Activated CD8-positive, alpha-beta memory T cell treated with anti-CD3 and anti-CD28 coated beads, Interleukin-2, amount 10 ng/mL, durations not matched to agents 7 days and 5 days (primary cell): ENCODE measurements around the gene CNKSR3. TPM values are rescaled to one million over a fixed set of nuclear protein-coding genes. Genes with fewer than 3 reads are reported as not detected.

Experiments
- ATAC-seq: fragments of 150-1000 bp; cut with Tn5 transposase; one replicate; pipeline ENCODE4 v1.10.0; 2021; ENCODE audit warnings: moderate library complexity
- CTCF ChIA-PET: fragments of 350-600 bp; sonication (Branson Sonifier 250); formaldehyde crosslinking; loops from one replicate; lab custom pipeline; 2021; ENCODE audit warnings: antibody characterized with exemption; lab: Charles Lee
- DNase-seq: peaks from one replicate; pipeline ENCODE4 v3.0.0-alpha.2; 2020
- H3K27ac Mint-ChIP-seq: one replicate; pipeline ENCODE4 v1.8.0; 2021; ENCODE audit warnings: mild to moderate bottlenecking, mixed read lengths
- H3K27me3 Mint-ChIP-seq: one replicate; pipeline ENCODE4 v1.8.0; 2021; ENCODE audit warnings: mixed read lengths
- H3K36me3 Mint-ChIP-seq: one replicate; pipeline ENCODE4 v1.8.0; 2021; ENCODE audit warnings: mild to moderate bottlenecking, mixed read lengths
- H3K4me1 Mint-ChIP-seq: one replicate; pipeline ENCODE4 v1.8.0; 2021; ENCODE audit warnings: mixed read lengths
- H3K4me3 Mint-ChIP-seq: one replicate; pipeline ENCODE4 v1.8.0; 2021; ENCODE audit warnings: mild to moderate bottlenecking, moderate library complexity, mixed read lengths
- H3K9me3 Mint-ChIP-seq: one replicate; pipeline ENCODE4 v1.8.0; 2022; ENCODE audit warnings: low read depth, mixed read lengths
- total RNA-seq, 2 experiments: library from RNA; stranded (reverse); gene quantifications; one replicate each; pipeline ENCODE4 v1.2.3, GENCODE V29; 2021

The CNKSR3 gene
- total RNA-seq, 2 experiments from 2014 or later: not detected

DNA sequence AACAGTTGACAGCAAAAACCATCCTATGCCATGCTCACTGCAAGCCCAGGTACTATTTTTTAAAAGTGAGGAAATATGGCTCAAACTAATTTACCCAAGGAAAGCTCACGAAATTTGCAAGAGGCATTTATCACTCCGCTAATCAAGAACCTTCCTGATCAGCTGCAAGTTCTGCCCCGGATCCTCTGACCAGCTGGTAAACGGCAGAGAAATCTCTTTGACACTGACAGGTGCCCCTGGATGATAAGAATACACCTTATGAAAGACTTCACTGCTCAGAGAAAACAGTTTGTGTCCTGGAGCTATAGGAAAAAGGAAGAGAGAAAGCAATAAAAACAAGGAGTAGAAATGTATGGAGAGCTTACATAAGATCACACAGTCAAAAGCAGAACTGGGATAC is 6.4 kb downstream of the CNKSR3 start:
- no peaks in the 10 kb centered on the region for H3K4me1 Mint-ChIP-seq
- ATAC-seq: no peak
- no peaks in the 10 kb centered on the region for H3K36me3 Mint-ChIP-seq
- no peaks in the 10 kb centered on the region for H3K9me3 Mint-ChIP-seq
- no peak overlapping the region for H3K27ac Mint-ChIP-seq
- H3K27me3 Mint-ChIP-seq: peaks cover 42% of the 10 kb centered on the region
- no peak for DNase-seq
- CTCF ChIA-PET: no interaction called here
- H3K4me3 Mint-ChIP-seq: no peak overlapping the region

- Mint-ChIP-seq H3K4me1 (no peaks in the 10 kb centered on the region), H3K9me3 (no peaks in the 10 kb centered on the region), H3K27me3 (peaks cover 41% of the 10 kb centered on the region), H3K36me3 (no peaks in the 10 kb centered on the region), H3K4me3 (no peak overlapping the region), H3K27ac (no peak overlapping the region)
- ATAC-seq (no peak), DNase-seq (no peak)
- CTCF ChIA-PET: no interaction called here
Measured at GRCh38 chr6:154503658-154504057, 6.8 kb downstream of the CNKSR3 start.

DNA sequence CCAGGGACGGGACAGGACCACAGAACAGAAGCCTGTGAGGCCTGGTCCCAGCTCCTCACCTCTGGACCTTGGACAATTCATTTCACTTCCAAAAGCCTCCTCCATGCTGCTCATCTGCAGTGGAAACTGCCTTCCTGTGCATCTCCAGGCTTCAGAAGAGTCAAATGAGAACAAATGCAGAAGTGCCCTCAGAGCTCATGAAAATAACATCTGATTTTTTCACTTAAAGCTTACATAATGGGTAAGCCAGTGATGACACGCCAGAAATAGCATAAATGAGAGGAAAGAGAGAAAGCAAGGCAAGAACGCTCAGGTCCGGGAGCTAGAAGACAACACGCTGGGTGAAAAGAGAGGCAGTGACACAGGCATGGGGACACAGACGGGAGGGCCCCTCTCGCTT is 7.9 kb downstream of the CNKSR3 start:
- Mint-ChIP-seq H3K4me3 (no peak overlapping the region), H3K36me3 (no peaks in the 10 kb centered on the region), H3K4me1 (no peaks in the 10 kb centered on the region), H3K9me3 (no peaks in the 10 kb centered on the region), H3K27me3 (peaks cover 34% of the 10 kb centered on the region), H3K27ac (no peak overlapping the region)
- CTCF ChIA-PET: no interaction called here
- no peak for DNase-seq
- no peak for ATAC-seq

- DNase-seq (no peak), ATAC-seq (no peak)
- Mint-ChIP-seq H3K4me3 (no peak overlapping the region), H3K27me3 (peaks cover 26% of the 10 kb centered on the region), H3K4me1 (no peaks in the 10 kb centered on the region), H3K9me3 (no peaks in the 10 kb centered on the region), H3K27ac (no peak overlapping the region), H3K36me3 (no peaks in the 10 kb centered on the region)
- CTCF ChIA-PET: no interaction called here
Measured at GRCh38 chr6:154501578-154501868, 9.0 kb downstream of the CNKSR3 start.

DNA sequence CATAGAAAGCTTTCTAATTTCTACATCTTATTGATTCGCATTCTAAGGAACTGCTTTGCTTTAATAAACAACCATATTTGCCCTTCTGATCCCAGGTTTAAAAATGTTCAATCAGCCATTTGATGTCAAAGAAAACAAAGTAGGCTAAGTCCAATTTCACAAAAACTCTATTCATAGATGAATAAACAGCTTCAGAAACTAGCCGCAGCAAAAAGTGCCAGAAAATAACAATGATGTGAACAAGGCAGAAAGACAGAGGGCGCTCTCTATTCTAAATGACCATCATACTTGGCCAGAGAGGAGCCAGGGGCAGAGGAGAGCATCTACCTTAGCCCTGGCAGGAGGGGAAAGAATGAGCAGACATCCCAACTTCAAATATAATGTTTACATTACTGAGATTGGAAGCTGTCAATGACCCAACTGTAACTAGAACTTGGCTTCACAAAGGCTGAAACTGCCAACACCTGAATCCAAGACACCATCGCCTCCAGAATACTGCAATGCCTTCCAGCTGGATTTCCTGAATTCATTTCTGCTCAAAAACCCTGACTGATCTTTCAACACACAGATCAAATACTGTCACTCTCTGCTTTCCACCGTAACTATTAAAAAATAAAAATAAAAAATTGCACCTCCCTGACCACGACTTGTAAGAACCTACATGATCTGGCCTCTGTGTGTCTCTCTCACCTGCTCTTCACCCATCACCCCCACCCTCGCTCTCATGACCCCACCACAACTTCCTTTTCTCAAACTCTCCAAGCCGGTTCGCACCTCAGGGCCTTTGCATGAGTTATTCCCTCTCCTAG is 9.5 kb downstream of the CNKSR3 start:
- ATAC-seq: no peak
- CTCF ChIA-PET: no interaction called here
- no peaks in the 10 kb centered on the region for H3K9me3 Mint-ChIP-seq
- H3K36me3 Mint-ChIP-seq: no peaks in the 10 kb centered on the region
- no peaks in the 10 kb centered on the region for H3K4me1 Mint-ChIP-seq
- no peak overlapping the region for H3K27ac Mint-ChIP-seq
- H3K4me3 Mint-ChIP-seq: no peak overlapping the region
- DNase-seq: no peak
- peaks cover 22% of the 10 kb centered on the region for H3K27me3 Mint-ChIP-seq

DNA sequence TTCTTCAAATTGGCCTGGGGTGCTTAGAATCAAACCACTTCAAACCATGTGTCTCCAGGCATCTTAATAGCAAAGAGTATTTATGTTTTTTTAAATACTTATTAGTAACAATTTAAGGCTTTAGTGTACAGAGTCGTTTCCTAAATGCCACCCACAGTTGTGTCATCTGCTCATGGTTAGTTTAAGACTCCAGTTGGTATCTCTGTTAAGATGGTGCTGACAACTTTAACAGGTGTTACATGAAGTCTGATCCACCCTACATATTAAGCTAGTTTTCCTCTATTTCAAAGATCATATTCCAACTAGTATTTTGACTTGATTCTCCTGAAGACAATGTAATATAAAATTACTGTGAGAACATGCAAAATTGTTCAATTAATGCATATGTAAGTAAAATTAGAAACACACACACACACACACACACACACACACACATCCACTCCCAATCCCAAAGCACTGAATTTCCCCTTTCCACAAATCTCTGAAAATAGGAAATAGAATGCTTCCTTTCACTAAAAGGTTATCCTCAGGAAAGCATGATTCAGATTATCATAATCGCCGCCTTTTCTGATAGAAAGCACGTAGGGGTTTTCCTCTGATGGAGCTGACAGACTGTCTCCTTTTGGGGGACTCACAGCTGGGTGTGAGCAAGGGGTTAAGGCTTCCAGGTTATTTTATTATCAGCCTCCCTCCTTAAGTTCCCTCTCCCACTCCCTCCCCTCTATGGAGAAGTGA is 10.5 kb downstream of the CNKSR3 start:
- H3K27ac Mint-ChIP-seq: no peak overlapping the region
- CTCF ChIA-PET: interaction anchor here (1.0 kb wide), 1 partner anchor 404 kb away, joined by 3 read pairs; no protein-coding TSS in a partner anchor

GRCh38 chr6:154498340-154498934 is 12.0 kb downstream of the CNKSR3 start:
- Mint-ChIP-seq H3K4me3 (no peak overlapping the region), H3K4me1 (no peaks in the 10 kb centered on the region), H3K36me3 (no peaks in the 10 kb centered on the region), H3K27me3 (peaks cover 20% of the 10 kb centered on the region), H3K9me3 (no peaks in the 10 kb centered on the region), H3K27ac (no peak overlapping the region)
- CTCF ChIA-PET: interaction anchor here (1.3 kb wide), 1 partner anchor 21 kb away, joined by 3 read pairs; no protein-coding TSS in a partner anchor
- ATAC-seq: no peak
- DNase-seq: no peak

More for the DNA sequence above, 10.5 kb downstream of the CNKSR3 start:
- ATAC-seq (no peak), DNase-seq (no peak)
- Mint-ChIP-seq H3K4me3 (no peak overlapping the region), H3K4me1 (no peaks in the 10 kb centered on the region), H3K27me3 (peaks cover 22% of the 10 kb centered on the region), H3K36me3 (no peaks in the 10 kb centered on the region), H3K9me3 (no peaks in the 10 kb centered on the region)

DNA sequence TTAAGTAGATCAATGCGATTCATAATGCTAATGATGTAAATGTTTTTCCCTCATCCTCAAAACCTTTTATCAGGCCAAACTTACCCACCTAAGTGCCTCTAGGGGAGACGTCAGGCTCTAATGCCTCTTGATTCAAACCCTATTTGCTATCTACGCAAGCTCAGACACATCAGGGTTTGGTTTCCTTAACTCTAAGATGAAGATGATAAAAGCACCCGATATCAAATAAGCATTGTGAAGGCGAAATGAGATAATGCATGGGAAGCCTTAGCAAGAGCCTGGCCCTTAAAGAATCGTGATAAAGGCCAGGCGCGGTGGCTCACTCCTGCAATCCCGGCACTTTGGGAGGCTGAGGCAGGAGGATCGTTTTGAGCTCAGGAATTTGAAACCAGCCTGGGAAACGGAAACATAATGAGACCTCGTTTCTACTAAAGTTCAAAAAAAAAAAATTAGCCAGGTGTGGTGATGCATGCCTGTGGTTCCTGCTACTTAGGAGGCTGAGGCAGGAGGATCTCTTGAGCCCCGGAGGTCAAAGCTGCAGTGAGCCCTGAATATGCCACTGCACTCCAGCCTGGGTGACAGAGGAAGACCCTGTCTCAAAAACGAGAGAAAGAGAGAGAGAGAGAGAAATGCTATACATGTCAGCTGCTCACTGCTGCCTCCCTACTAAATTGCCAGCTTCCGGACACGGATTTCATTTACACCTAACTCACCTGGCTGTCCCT is 13.5 kb downstream of the CNKSR3 start:
- Mint-ChIP-seq H3K27ac (no peak overlapping the region), H3K4me3 (no peak overlapping the region), H3K36me3 (no peaks in the 10 kb centered on the region), H3K4me1 (no peaks in the 10 kb centered on the region), H3K9me3 (no peaks in the 10 kb centered on the region), H3K27me3 (peaks cover 16% of the 10 kb centered on the region)
- CTCF ChIA-PET: no interaction called here
- DNase-seq (no peak), ATAC-seq (no peak)

GRCh38 chr6:154496186-154496585 is 14.3 kb downstream of the CNKSR3 start:
- DNase-seq: no peak
- Mint-ChIP-seq H3K4me1 (no peaks in the 10 kb centered on the region), H3K36me3 (no peaks in the 10 kb centered on the region), H3K9me3 (no peaks in the 10 kb centered on the region), H3K27ac (no peak overlapping the region), H3K27me3 (peaks cover 17% of the 10 kb centered on the region), H3K4me3 (no peak overlapping the region)
- no peak for ATAC-seq
- CTCF ChIA-PET: no interaction called here

DNA sequence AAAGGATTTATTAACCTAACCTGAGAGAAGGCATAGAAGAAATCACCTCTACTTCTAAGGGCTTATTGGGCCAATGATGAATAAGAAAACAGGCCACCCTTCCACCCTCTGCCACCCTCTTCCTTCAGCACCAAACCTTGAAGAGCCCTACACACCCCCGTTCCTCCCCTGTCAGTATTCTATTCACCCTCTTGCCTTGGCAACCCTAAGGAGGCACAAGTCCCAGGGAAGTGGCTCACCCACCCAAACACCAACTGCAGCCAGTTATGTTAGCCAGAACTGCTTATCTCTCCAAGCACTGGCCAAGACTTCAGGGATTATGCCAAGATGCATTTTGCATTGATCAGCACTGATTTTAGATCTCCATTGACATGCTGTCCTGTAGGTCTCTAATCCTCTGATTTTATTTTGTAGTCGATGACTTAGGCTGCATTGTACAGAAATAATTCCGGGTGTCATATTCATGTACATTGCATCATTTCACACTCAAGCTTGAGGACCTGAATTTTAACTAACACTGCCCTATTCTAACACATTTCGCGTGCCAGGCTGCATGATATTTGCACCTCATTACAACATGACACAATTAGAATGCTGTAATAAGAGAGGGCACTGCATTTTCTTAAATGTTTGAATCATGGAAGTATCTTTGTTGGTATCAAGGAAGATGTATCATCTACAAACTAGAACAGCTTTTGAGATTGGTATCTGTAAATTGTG is 15.7 kb downstream of the CNKSR3 start:
- no peak for ATAC-seq
- no peak overlapping the region for H3K4me3 Mint-ChIP-seq

GRCh38 chr6:154491567-154492470 is 18.7 kb downstream of the CNKSR3 start:
- Mint-ChIP-seq H3K9me3 (no peaks in the 10 kb centered on the region), H3K36me3 (no peaks in the 10 kb centered on the region), H3K27me3 (peaks cover 7% of the 10 kb centered on the region), H3K4me3 (no peak overlapping the region), H3K4me1 (no peaks in the 10 kb centered on the region), H3K27ac (no peak overlapping the region)
- ATAC-seq: no peak
- no peak for DNase-seq
- CTCF ChIA-PET: no interaction called here

More for the DNA sequence above, 15.7 kb downstream of the CNKSR3 start:
- Mint-ChIP-seq H3K9me3 (no peaks in the 10 kb centered on the region), H3K4me1 (no peaks in the 10 kb centered on the region), H3K36me3 (no peaks in the 10 kb centered on the region), H3K27me3 (peaks cover 12% of the 10 kb centered on the region), H3K27ac (no peak overlapping the region)
- DNase-seq: no peak
- CTCF ChIA-PET: no interaction called here

DNA sequence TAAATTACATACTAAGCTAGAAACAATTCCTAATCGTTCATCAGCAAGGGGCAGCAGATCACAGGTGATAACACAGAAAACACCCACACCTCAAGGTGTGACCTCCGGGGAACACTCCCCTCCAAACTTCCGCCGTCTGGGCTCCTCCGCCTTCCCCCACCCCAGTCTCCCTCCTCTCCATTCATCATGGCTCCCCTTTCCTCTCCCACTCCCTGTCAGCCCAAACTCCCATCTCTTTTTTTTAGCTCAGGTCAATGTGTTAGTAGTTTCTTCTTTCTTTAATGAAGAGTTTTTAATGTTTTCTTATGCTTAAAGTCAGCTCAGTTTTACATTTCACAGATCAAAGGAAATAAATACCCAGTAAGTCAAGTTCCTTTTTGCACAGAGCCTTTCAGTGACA is 20.7 kb downstream of the CNKSR3 start:
- H3K27me3 Mint-ChIP-seq: peaks cover 3% of the 10 kb centered on the region
- ATAC-seq: no peak
- no peak overlapping the region for H3K4me3 Mint-ChIP-seq
- H3K9me3 Mint-ChIP-seq: no peaks in the 10 kb centered on the region
- H3K4me1 Mint-ChIP-seq: no peaks in the 10 kb centered on the region
- H3K27ac Mint-ChIP-seq: no peak overlapping the region
- DNase-seq: no peak
- CTCF ChIA-PET: no interaction called here
- no peaks in the 10 kb centered on the region for H3K36me3 Mint-ChIP-seq
